ENCODE measurements around the gene LBX1. TPM values are rescaled to one million over a fixed set of nuclear protein-coding genes. Genes with fewer than 3 reads are reported as not detected.

Gene LBX1
- total and polyA plus RNA-seq, 2 donors (not counting 3 experiments of a cell fraction or from before 2014, with no cell fraction given): not detected

GRCh38 chr10:101217044-101217425 lies 12.2 kb downstream of the LBX1 start:
- intact Hi-C loops (cut with micrococcal nuclease): no loop called here
- POLR2A ChIA-PET: no interaction called here
- H2AFZ ChIP-seq (ENCODE audit: low read depth, low read length): no peak overlapping the region

GRCh38 chr10:101216207-101217043 lies 12.8 kb downstream of the LBX1 start:
- TF ChIP-seq GATA2 (IDR thresholded peaks at IDR 0.05; ENCODE audit: insufficient read depth, insufficient read length, low read depth, low read length): no peak
- peak; percentile 25 for TF ChIP-seq EZH2 (IDR thresholded peaks at IDR 0.05; ENCODE audit: borderline replicate concordance, low read depth, low read length, severe bottlenecking)
- BruUV-seq (replicated peaks): no TSS peak
- Histone ChIP-seq H2AFZ (ENCODE audit: low read depth, low read length) (no peak overlapping the region), H3K79me2 (ENCODE audit: control insufficient read depth, insufficient read depth, low read length) (no peaks in the 10 kb centered on the region), H3K9me1 (replicated peaks; ENCODE audit: control insufficient read depth, extremely low read depth, insufficient read depth, low read length) (no peaks in the 10 kb centered on the region), H3K27ac (ENCODE audit: insufficient read depth, low read depth, low read length) (no peak overlapping the region), H3K9ac (replicated peaks; ENCODE audit: extremely low read depth, insufficient read depth, low read length) (no peak overlapping the region), H3K27me3 (ENCODE audit: control insufficient read depth in 2 of 2, insufficient read depth in 2 of 2, low read length in 2 of 2) (peaks cover 74 to 77% of the 10 kb centered on the region in 2 experiments), H3K4me1 (ENCODE audit: control insufficient read depth, extremely low read depth, insufficient read depth, low read length) (no peaks in the 10 kb centered on the region), H4K20me1 (replicated peaks; ENCODE audit: control insufficient read depth, extremely low read depth, insufficient read depth, low read length) (no peaks in the 10 kb centered on the region), H3K4me2 (ENCODE audit: insufficient read depth, low read length) (no peak overlapping the region), H3K36me3 (ENCODE audit: control insufficient read depth in 2 of 2, extremely low read depth in 1 of 2, insufficient read depth in 2 of 2, low read length in 2 of 2) (no peaks in the 10 kb centered on the region), H3K9me3 (replicated peaks; ENCODE audit: control insufficient read depth, insufficient read depth, low read length) (no peaks in the 10 kb centered on the region), H3K4me3 (replicated peaks in 1 of 3; ENCODE audit: insufficient read depth in 1 of 3, low read depth in 1 of 3, low read length in 3 of 3) (no peak overlapping the region)
- ChIA-PET CTCF (interaction anchor here (0.8 to 3.9 kb wide), 6 partner anchors 28 to 565 kb away, joined by 3 to 78 read pairs (median 4); no protein-coding TSS in a partner anchor), POLR2A (no interaction called here)
- intact Hi-C loops (cut with micrococcal nuclease): no loop called here
- dilution Hi-C loops (cut with MboI; ENCODE audit: extremely low pct_ligation_motif_present, low sequenced_read_pairs): no loop called here
- DNase-seq (ENCODE audit: low read depth, low spot score): no peak
- no peak for FAIRE-seq

More at GRCh38 chr10:101217044-101217425, 12.2 kb downstream of the LBX1 start:
- FAIRE-seq: no peak
- H3K36me3 ChIP-seq (ENCODE audit: control insufficient read depth in 2 of 2, extremely low read depth in 1 of 2, insufficient read depth in 2 of 2, low read length in 2 of 2): no peaks in the 10 kb centered on the region
- no peak overlapping the region for H3K27ac ChIP-seq (ENCODE audit: insufficient read depth, low read depth, low read length)
- no peak overlapping the region for H3K4me2 ChIP-seq (ENCODE audit: insufficient read depth, low read length)
- H3K9me1 ChIP-seq (replicated peaks; ENCODE audit: control insufficient read depth, extremely low read depth, insufficient read depth, low read length): no peaks in the 10 kb centered on the region
- H3K4me1 ChIP-seq (ENCODE audit: control insufficient read depth, extremely low read depth, insufficient read depth, low read length): no peaks in the 10 kb centered on the region
- H4K20me1 ChIP-seq (replicated peaks; ENCODE audit: control insufficient read depth, extremely low read depth, insufficient read depth, low read length): no peaks in the 10 kb centered on the region
- no peak for DNase-seq (ENCODE audit: low read depth, low spot score)
- peaks cover 74 to 79% of the 10 kb centered on the region in 2 experiments for H3K27me3 ChIP-seq (ENCODE audit: control insufficient read depth in 2 of 2, insufficient read depth in 2 of 2, low read length in 2 of 2)
- dilution Hi-C loops (cut with MboI; ENCODE audit: extremely low pct_ligation_motif_present, low sequenced_read_pairs): no loop called here
- no peak overlapping the region for H3K9ac ChIP-seq (replicated peaks; ENCODE audit: extremely low read depth, insufficient read depth, low read length)
- H3K79me2 ChIP-seq (ENCODE audit: control insufficient read depth, insufficient read depth, low read length): no peaks in the 10 kb centered on the region
- H3K9me3 ChIP-seq (replicated peaks; ENCODE audit: control insufficient read depth, insufficient read depth, low read length): no peaks in the 10 kb centered on the region
- no TSS peak for BruUV-seq (replicated peaks)
- CTCF ChIA-PET: interaction anchor here (1.0 kb wide), 3 partner anchors 250 to 564 kb away, joined by 3 to 5 read pairs (median 4); no protein-coding TSS in a partner anchor
- H3K4me3 ChIP-seq (replicated peaks in 1 of 3; ENCODE audit: insufficient read depth in 1 of 3, low read depth in 1 of 3, low read length in 3 of 3): no peak overlapping the region
- TF ChIP-seq MYC (IDR thresholded peaks at IDR 0.05; ENCODE audit: low read depth, low read length): no peak
- TF ChIP-seq EZH2 (IDR thresholded peaks at IDR 0.05; ENCODE audit: borderline replicate concordance, low read depth, low read length, severe bottlenecking): peak; percentile 93
